HepG2 (cell line): Measurements from ENCODE around the gene HARS2. TPM values are rescaled to one million over a fixed set of nuclear protein-coding genes. Genes with fewer than 3 reads are reported as not detected.

ENCODE experiments used
- AHDC1 ChIP-seq: sonication (generic); formaldehyde crosslinking; IDR thresholded peaks from 2 replicates; pipeline ENCODE4 v1.5.1; 2020; ENCODE audit warnings: mild to moderate bottlenecking, missing genetic modification reagents, borderline replicate concordance
- GMEB1 ChIP-seq: sonication (generic); formaldehyde crosslinking; IDR thresholded peaks from 2 replicates; pipeline ENCODE4 v1.5.1; 2020; ENCODE audit warnings: missing genetic modification reagents, mild to moderate bottlenecking, borderline replicate concordance
- HNRNPUL1 ChIP-seq: fragments of 200-400 bp; formaldehyde crosslinking; IDR thresholded peaks from 2 replicates; pipeline ENCODE4 v1.6.1; 2017; ENCODE audit warnings: low read depth, mild to moderate bottlenecking, low read length, moderate library complexity
- IRF9 ChIP-seq: sonication (generic); formaldehyde crosslinking; IDR thresholded peaks from 2 replicates; pipeline ENCODE4 v1.8.0; 2022; ENCODE audit warnings: missing genetic modification reagents, mild to moderate bottlenecking, borderline replicate concordance
- TOE1 ChIP-seq: sonication (generic); formaldehyde crosslinking; IDR thresholded peaks from 2 replicates; pipeline ENCODE4 v1.4.0; 2020; ENCODE audit warnings: mild to moderate bottlenecking, missing genetic modification reagents
- polyA plus RNA-seq, 8 experiments: library from polyadenylated mRNA; depleted of rRNA in 3 of 8; stranded (reverse) in 7 of 8; unstranded in 1 of 8; fragments of >200 nt; fragmentation: Illumina TruSeq in 4 of 8; extraction: Trizol in 4 of 8; gene quantifications; 2 replicates each; pipeline versions ENCODE4 v1.2.1 to v1.2.3, GENCODE V29; 2011 to 2016; ENCODE audit warnings: low read depth in 4 of 8, missing spikeins in 1 of 8, mixed read lengths in 1 of 8; ENCODE audit not compliant: insufficient read depth in 1 of 8
- total RNA-seq, 5 experiments: library from RNA; depleted of rRNA; stranded (reverse); fragments of >200 nt; fragmentation: Illumina TruSeq; extraction: Trizol; gene quantifications; 2 replicates each; pipeline ENCODE4 v1.2.3, GENCODE V29; 2016; ENCODE audit warnings: low read depth in 1 of 5

Gene HARS2
- total and polyA plus RNA-seq, 2 of the 13 experiments (the other 11 are each of a cell fraction or from before 2014, with no cell fraction given): 17.9 to 25.8 TPM

- TF ChIP-seq GMEB1 (CRISPR knock-in tag) (no peak), IRF9 (CRISPR knock-in tag) (0 out of 2 replicates have a peak, but pooled peaks have one; percentile 31), HNRNPUL1 (no peak), AHDC1 (CRISPR knock-in tag) (peak; percentile 28; the same call in 1 of the 2 replicates), TOE1 (no peak; the same call in 1 of the 2 replicates)
Measured at GRCh38 chr5:140710899-140711552, 19.8 kb downstream of the HARS2 start (continued).
